Fibroblast of mammary gland (primary cell): ENCODE data around the gene TRNAU1AP.
"Not testable (repeated sequence)": the region's sequence is repeated elsewhere in the genome, so short reads cannot be mapped to it uniquely, and the experiment has no call there.

Experiments used
- DNase-seq: peaks from one replicate; pipeline ENCODE4 v3.0.0-alpha.2; 2010; ENCODE audit warnings: low read depth
- H3K4me3 ChIP-seq: 2 replicates; pipeline ENCODE4 v1.5.1; 2011; ENCODE audit warnings: low read depth, mild to moderate bottlenecking, low read length, moderate library complexity; ENCODE audit not compliant: control insufficient read depth
- TF ChIP-seq, protein P1 (sequence below): conservative IDR thresholded peaks from 2 replicates; pipeline ENCODE4 v1.5.1; 2011; ENCODE audit warnings: low read depth, low read length, inconsistent platforms; ENCODE audit not compliant: control insufficient read depth, insufficient read depth

TRNAU1AP gene

DNA sequence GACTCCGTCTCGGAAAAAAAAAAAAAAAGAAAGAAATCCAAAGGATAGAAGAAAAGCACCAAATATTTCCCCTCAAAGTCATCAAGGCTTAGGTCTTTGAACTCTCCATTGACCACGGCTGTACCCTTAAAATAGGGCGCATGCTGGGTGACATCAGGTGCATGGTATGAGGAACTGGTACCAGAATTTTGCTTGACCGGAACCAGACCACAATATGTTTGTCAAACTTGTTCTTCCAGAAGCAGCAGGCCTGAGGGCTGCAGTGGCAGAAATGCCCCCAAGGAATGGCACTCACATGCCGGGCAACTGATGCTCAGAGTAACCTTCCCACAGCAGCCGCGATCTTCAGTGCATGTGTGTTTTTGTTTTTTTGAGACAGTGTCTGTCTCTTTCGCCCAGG is 26.0 kb upstream of the TRNAU1AP start:
- TF ChIP-seq, protein P1, sequence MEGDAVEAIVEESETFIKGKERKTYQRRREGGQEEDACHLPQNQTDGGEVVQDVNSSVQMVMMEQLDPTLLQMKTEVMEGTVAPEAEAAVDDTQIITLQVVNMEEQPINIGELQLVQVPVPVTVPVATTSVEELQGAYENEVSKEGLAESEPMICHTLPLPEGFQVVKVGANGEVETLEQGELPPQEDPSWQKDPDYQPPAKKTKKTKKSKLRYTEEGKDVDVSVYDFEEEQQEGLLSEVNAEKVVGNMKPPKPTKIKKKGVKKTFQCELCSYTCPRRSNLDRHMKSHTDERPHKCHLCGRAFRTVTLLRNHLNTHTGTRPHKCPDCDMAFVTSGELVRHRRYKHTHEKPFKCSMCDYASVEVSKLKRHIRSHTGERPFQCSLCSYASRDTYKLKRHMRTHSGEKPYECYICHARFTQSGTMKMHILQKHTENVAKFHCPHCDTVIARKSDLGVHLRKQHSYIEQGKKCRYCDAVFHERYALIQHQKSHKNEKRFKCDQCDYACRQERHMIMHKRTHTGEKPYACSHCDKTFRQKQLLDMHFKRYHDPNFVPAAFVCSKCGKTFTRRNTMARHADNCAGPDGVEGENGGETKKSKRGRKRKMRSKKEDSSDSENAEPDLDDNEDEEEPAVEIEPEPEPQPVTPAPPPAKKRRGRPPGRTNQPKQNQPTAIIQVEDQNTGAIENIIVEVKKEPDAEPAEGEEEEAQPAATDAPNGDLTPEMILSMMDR, result no peak
- no peak overlapping the region for H3K4me3 ChIP-seq
- DNase-seq, result no peak

DNA sequence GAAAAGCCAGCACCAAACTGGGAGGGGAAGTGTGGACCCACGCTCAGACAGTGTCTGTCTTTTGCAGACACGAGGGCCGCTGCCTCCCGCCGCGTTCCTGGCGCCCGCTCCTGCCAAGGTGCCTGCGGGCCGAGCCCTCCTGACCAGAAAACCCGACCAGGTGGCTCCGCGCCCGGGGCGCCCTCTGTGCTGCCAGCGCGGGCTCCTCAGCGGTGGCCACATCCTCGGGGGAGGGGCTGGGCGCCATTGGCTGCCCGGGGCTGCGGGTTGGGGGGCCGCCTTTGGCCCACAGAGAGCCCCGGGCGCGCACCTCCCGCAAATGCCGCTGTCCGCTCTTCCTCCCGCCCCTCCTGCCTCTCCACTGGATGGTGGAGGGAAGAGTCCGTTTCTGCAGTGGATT is 22.4 kb upstream of the TRNAU1AP start:
- no peak for DNase-seq
- TF ChIP-seq, protein P1, result no peak
- H3K4me3 ChIP-seq, result no peak overlapping the region

DNA sequence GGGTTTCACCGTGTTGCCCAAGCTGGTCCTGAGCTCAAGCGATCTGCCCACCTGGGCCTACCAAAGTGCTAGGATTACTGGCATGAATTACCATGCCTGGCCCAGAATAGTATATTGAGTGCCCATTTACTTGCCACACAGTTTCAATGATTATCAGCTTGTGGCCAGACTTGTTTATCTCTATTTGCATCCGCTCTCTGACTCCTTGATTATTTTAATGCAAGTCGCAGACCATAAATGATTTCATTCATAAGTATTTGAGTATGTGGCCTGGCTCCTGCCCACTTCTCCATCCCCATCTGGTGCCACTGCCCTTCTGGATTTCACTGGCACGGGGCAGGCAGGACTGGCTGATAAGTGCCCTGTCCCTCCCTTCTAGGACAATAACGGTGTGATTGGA is 18.2 kb upstream of the TRNAU1AP start:
- no peak overlapping the region for H3K4me3 ChIP-seq
- TF ChIP-seq, protein P1, result no peak
- DNase-seq, result no peak

- TF ChIP-seq, protein P1, result no peak
- H3K4me3 ChIP-seq, result no peak overlapping the region
- no peak for DNase-seq
Observed at GRCh38 chr1:28535180-28535579, 17.7 kb upstream of the TRNAU1AP start.

GRCh38 chr1:28537457-28538199 is 15.3 kb upstream of the TRNAU1AP start:
- no peak for DNase-seq
- no peak overlapping the region for H3K4me3 ChIP-seq
- TF ChIP-seq, protein P1, result no peak

- no peak for DNase-seq
- TF ChIP-seq, protein P1, result no peak
- no peak overlapping the region for H3K4me3 ChIP-seq
Observed at GRCh38 chr1:28538286-28538685, 14.6 kb upstream of the TRNAU1AP start.

DNA sequence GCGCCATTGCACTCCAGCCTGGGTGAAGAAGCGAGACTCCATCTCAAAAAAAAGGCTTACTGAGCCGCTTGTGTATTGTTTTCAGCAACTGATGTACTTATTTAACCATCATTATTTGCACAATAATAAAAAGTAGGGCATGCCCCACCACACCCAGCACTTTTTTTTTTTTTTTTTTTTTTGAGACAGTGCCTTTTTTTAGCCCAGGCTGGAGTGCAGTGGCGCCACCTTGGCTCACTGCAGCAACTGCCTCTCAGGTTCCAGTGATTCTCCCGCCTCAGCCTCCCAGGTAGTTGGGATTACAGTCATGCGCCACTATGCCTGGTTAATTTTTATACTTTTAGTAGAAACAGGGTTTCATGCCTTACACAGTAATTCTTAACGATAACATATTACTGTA is 12.2 kb upstream of the TRNAU1AP start:
- no peak overlapping the region for H3K4me3 ChIP-seq
- TF ChIP-seq, protein P1, result peak; percentile 13
- no peak for DNase-seq

DNA sequence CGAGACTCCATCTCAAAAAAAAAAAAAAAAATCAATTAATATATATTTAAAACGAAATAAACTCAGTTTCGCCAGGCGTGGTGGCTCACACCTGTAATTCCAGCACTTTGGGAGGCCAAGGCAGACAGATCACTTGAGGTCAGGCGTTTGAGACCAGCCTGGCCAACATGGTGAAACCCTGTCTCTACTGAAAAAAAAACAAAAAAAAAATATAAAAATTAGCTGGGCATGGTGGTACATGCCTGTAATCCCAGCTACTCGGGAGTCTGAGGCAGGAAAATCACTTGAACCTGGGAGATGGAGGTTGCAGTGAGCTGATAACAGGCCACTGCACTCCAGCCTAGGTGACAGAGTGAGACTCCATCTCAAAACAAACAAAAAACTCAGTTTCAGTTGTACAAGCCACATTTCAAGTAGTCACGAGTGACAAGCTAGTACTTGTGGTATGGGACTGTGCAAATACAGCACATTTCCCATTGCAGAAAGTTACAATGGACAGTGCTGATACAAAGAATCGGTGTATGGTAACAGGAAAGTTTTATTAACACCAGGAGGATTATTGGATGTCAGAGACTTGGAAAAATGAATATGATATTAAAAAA is 11.4 kb upstream of the TRNAU1AP start:
- not testable (repeated sequence) for H3K4me3 ChIP-seq, DNase-seq
